Endometrial microvascular endothelial cells (primary cell): ENCODE measurements around the gene ARHGAP23. TPM values are rescaled to one million over a fixed set of nuclear protein-coding genes. Genes with fewer than 3 reads are reported as not detected.

Experiments used
- in situ Hi-C: cut with HindIII; loops from 2 replicates; pipeline ENCODE4 v1.10.0; 2017; ENCODE audit warnings: low sequenced_read_pairs, low pct_unique_long_range_greater_than_20kb; ENCODE audit errors: inconsistent ontology term
- total RNA-seq: library from RNA; depleted of rRNA; stranded (reverse); fragments of >200 nt; gene quantifications from one replicate; pipeline ENCODE4 v1.2.3, GENCODE V29; 2015; ENCODE audit errors: inconsistent ontology term

ARHGAP23 gene
- 83.6 TPM for total RNA-seq

DNA sequence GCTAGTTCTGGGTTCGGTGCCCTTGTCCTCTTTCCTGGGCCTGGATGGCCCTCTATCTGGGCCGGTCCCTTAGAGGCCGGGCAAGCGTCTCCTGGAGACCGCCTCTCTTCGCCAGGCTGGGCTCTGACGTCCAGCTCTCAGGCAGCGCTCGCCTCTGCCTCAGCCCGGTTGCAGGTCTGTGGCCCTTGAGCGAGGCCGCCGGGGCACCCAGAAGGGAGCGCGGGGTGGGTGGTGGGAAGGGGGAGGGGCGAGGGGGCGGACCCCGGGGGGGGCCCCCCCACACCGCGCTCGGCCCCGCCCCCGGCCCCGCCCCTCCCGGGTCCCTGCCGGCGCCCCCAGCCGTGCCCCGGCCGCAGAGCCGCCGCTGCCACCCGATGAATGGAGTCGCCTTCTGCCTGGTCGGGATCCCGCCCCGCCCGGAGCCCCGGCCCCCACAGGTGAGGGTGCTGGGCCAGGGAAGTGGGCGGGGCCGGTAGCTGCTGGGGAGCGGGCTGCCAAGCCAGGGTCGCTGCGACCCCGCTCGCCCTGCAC lies at the start of gene ARHGAP23:
Gene ARHGAP23, plus strand, starts transcription at position 353 of the 531 bp plus-strand sequence. Its CDS starts 22 bp downstream, at position 375.
- in situ Hi-C loops = no loop called here

- in situ Hi-C loops = no loop called here
Observed at GRCh38 chr17:38379448-38379847, 48.8 kb upstream of the ARHGAP23 start.

- in situ Hi-C loops = no loop called here
Observed at GRCh38 chr17:38395090-38395489, 33.2 kb upstream of the ARHGAP23 start.

DNA sequence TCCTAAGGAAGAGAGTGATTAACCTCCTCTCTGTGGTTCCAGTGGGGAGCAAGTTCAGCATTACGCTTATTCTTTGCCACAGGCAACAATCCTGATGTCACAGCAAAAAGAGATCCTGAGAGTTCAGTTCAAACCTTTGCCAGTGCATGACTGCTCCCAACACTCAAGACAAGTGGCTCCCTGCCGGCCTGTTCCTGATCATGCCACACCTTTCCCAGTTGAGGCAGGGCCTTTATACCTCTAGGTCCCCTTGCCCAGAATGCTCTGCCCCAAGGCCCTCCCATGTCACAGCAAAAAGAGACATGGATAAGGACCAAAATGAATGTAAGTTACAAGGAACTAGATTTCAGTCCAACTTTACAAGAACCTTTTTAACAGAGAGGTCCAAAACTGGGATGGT lies 31.0 kb upstream of the ARHGAP23 start:
- in situ Hi-C loops = no loop called here

GRCh38 chr17:38400286-38400685 lies 28.0 kb upstream of the ARHGAP23 start:
- in situ Hi-C loops = no loop called here

GRCh38 chr17:38401459-38401858 lies 26.8 kb upstream of the ARHGAP23 start:
- in situ Hi-C loops = no loop called here

GRCh38 chr17:38402897-38403296 lies 25.4 kb upstream of the ARHGAP23 start:
- in situ Hi-C loops = no loop called here

GRCh38 chr17:38403491-38403890 lies 24.8 kb upstream of the ARHGAP23 start:
- in situ Hi-C loops = no loop called here

- in situ Hi-C loops = no loop called here
Observed at GRCh38 chr17:38404174-38404943, 23.9 kb upstream of the ARHGAP23 start.

GRCh38 chr17:38405654-38406053 lies 22.6 kb upstream of the ARHGAP23 start:
- in situ Hi-C loops = no loop called here

GRCh38 chr17:38410201-38410600 lies 18.1 kb upstream of the ARHGAP23 start:
- in situ Hi-C loops = no loop called here

GRCh38 chr17:38415250-38416194 lies 12.7 kb upstream of the ARHGAP23 start:
- in situ Hi-C loops = no loop called here

DNA sequence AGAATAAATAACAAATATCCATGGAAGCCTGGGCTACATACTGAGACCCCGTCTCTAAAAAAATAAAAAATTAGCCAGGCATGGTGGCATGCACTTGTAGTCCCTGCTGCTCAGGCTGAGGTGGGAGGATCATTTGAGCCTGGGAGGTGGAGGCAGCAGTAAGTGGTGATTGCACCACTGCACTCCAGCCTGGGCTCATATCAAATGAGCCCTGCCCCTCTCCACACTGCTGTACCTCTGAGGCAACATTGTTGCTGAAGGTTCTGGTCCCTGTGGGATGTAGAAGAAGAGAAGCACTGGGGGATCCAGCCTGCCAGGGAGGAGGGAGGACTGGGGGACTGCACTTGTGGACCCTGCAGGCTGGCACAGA lies 11.4 kb upstream of the ARHGAP23 start:
- in situ Hi-C loops = no loop called here

DNA sequence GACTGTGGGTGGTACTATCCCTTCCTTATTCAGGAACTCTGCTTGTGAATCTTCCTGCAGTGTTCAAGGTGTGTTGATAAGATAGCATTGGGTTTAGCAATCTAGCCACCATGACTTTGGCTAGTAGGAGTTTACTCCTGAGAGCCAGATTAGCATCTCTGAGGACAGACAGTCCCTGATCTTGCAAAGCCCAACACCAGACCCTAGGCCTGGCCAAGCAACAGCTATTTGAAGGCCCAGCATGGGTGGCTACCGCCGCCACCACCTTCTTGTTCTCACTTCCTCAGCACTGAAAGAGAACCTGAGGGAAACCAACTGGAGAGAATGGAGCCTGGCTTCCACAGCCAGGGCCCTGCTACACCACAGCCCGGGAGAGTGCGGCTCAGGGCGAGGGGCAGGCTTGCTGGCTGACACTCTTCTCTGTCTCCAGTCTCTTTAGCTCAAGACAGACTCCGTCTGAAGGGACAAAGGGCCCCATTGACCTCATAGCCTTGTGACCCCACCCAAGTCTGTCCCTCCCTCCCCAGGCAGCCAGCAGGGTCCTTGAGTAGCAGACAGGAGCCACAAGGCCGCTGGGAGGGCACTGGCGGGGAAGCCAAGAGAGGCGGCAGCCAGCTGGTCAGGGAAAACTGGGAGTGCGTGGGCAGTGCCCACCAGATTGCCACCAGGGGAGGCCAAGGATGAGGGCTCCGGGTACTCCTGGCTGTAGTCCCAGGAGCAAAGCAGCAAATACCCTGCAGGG lies 10.9 kb upstream of the ARHGAP23 start:
- in situ Hi-C loops = no loop called here

DNA sequence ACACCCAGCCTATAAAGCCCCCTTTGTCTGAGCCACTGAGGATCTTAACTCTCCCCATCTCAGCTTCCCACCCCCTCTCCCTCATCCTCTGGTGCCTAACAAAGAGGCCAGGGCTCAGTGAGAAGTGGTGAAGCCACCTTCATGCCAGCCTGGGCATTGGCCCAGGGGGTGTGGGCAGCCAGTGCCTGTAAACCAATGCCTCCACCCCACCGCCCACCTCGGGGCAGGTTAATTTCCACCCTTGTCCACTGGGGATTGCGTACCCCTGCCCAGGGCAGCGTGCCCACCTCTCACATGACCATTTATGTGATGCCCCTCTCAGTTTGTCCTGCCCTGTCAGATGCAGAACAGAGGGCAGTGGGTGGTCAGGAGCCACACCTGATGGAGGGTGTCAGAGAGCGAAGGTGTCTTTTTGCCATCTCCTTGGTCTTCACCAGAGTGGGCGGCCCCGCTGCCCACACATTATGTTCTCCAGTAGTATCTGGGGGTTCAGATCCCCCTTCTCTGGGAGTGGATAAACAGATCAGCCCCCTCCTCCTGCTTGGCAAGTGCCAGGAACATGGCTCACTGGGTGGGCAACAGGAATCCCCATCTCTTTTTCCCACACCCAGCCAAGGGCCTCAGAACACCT lies 10.1 kb upstream of the ARHGAP23 start:
- in situ Hi-C loops = no loop called here

DNA sequence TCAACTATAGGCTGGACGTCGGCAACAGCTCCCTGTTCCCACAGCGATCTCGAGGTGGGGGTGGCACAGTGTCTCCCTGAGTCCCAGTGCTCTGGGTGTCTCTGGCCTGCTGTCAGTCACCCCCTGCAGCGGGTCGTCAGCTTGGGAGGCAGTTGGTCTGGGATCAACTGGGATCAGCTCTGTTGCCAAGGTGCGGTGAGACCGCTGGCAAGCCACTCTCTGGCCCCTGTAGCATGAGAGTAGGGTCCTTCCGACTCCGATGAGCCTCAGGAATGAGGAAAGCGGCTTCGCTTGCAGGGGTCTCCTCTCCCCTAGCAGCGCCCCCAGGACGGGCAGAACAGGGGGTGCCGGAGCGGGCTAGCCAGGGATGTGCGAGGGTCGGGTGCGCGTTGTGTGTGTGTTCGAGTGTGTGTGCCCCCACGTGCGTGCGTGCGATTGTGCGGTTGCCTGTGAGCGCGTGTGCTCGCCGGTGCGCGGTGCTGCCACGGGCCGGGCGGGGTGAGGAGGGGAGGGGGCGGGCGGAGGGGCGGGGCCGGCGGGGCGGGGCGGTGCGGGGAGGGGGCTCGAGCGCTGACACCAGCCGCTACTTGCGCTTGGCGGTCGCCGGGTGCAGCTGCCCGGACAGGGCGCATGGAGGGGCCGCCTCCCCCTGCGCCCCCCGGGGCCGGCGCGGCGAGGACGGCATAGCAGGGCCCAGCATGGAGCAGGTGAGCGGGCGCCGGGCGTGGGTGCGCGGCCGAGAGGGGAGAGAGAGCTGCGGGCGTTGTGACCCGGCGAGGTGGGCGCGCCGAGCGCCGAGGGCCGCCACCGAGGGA lies 9.4 kb upstream of the ARHGAP23 start:
- in situ Hi-C loops = no loop called here

- in situ Hi-C loops = no loop called here
Observed at GRCh38 chr17:38419508-38419981, 8.7 kb upstream of the ARHGAP23 start.

DNA sequence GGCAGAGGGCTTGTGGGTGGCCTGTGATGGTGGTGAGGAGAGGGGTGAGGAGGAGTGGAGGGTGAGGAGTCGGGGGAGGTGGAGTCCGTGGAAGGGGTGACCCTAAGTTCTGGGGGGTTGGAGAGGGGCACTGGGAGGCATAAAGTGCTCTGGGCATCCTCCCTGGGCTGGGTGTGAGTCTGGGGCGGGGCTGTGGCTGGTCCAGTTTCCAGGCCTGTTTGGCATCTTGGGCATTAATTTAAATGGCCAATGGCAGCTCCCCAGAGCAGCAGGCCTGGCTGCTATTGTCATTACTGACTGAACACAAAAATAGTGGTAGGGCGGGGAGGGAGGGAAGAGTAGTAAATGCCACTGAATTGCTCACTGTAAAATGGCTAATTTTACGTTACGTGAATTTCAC lies 7.7 kb upstream of the ARHGAP23 start:
- in situ Hi-C loops = no loop called here
